MM.1S (cell line): ENCODE results near the gene LATS2.

Experiments
- CTCF ChIP-seq: fragments of 300-600 bp; sonication (generic); IDR thresholded peaks from 2 replicates; pipeline ENCODE4 v1.5.1; 2016; ENCODE audit warnings: antibody characterized with exemption, low read length, mixed read lengths
- EZH2phosphoT487 ChIP-seq: fragments of 300-600 bp; sonication (generic); IDR thresholded peaks from 2 replicates; pipeline ENCODE4 v1.6.1; 2018; ENCODE audit warnings: antibody characterized with exemption, low read length

- TF ChIP-seq CTCF: no peak
- TF ChIP-seq EZH2phosphoT487: no peak
Observed at GRCh38 chr13:21000647-21001046, 60.7 kb downstream of the LATS2 start.
